Measurements from ENCODE around the gene MLIP. TPM values are rescaled to one million over a fixed set of nuclear protein-coding genes. Genes with fewer than 3 reads are reported as not detected.

Gene MLIP
- total and polyA plus RNA-seq, 2 of the 13 experiments (the other 11 are each of a cell fraction or from before 2014, with no cell fraction given), result 0.08 to 0.33 TPM

GRCh38 chr6:54291146-54291545 is 179.9 kb downstream of the MLIP start (continued):
- TF ChIP-seq HOMEZ (CRISPR knock-in tag; IDR thresholded peaks at IDR 0.05; ENCODE audit: low read depth) (no peak), MEIS1 (CRISPR knock-in tag; IDR thresholded peaks at IDR 0.05; ENCODE audit: borderline replicate concordance) (no peak)

GRCh38 chr6:54291738-54292137 is 180.5 kb downstream of the MLIP start:
- WGBS (ENCODE audit: low lambda C conversion rate), result 0% methylated on average over 2 of the region's 2 CpGs
- no peaks in the 10 kb centered on the region for H3K9me3 ChIP-seq (ENCODE audit: low read length)
- DNase-seq (ENCODE audit: low spot score) (no peak), ATAC-seq (no peak), FAIRE-seq (no peak)
- CTCF ChIA-PET (ENCODE audit: low intra/inter-chr PET ratio, low total read pairs), result no interaction called here
- H3K9ac ChIP-seq (ENCODE audit: insufficient read depth, low read depth, low read length), result no peak overlapping the region
- BruUV-seq (replicated peaks), result no TSS peak
- no peak overlapping the region for H3K27ac ChIP-seq (ENCODE audit: extremely low read length, insufficient read depth, low read length)
- H3K4me3 ChIP-seq (replicated peaks in 1 of 3; ENCODE audit: insufficient read depth in 1 of 3, low read depth in 2 of 3, low read length in 3 of 3), result no peak overlapping the region
- POLR2A ChIA-PET, result no interaction called here
- intact Hi-C loops (cut with micrococcal nuclease; ENCODE audit: unreplicated experiment), result no loop called here
- no peaks in the 10 kb centered on the region for H3K36me3 ChIP-seq (replicated peaks in 1 of 2; ENCODE audit: control insufficient read depth in 1 of 2, insufficient read depth in 2 of 2, low read length in 2 of 2)
- H4K20me1 ChIP-seq (ENCODE audit: insufficient read depth, low read length), result no peaks in the 10 kb centered on the region
- in situ Hi-C loops (cut with HindIII; ENCODE audit: extremely low pct_ligation_motif_present, low pct_unique_long_range_greater_than_20kb), result no loop called here
- no peak overlapping the region for H2AFZ ChIP-seq (ENCODE audit: low read length)
- H3K4me2 ChIP-seq (ENCODE audit: low read depth, low read length), result no peak overlapping the region
- no peaks in the 10 kb centered on the region for H3K4me1 ChIP-seq (ENCODE audit: insufficient read depth, low read length)
- H3K27me3 ChIP-seq (ENCODE audit: control insufficient read depth in 1 of 2, insufficient read depth in 2 of 2, low read length in 2 of 2), result no peaks in the 10 kb centered on the region
- no peaks in the 10 kb centered on the region for H3K79me2 ChIP-seq (ENCODE audit: insufficient read depth, low read length)
- TF ChIP-seq SP1 (IDR thresholded peaks at IDR 0.05), result no peak
- no peak for TF ChIP-seq SP1 (CRISPR knock-in tag; IDR thresholded peaks at IDR 0.05)
- no peak for TF ChIP-seq MATR3 (CRISPR knock-in tag; IDR thresholded peaks at IDR 0.05)
- TF ChIP-seq YEATS4 (CRISPR knock-in tag; IDR thresholded peaks at IDR 0.05; ENCODE audit: borderline replicate concordance), result no peak
- TF ChIP-seq NR3C1 (CRISPR knock-in tag; IDR thresholded peaks at IDR 0.05), result no peak
- TF ChIP-seq ZNF547 (CRISPR knock-in tag; IDR thresholded peaks at IDR 0.05), result no peak
- TF ChIP-seq ZNF7 (CRISPR knock-in tag; IDR thresholded peaks at IDR 0.05), result no peak
- no peak for TF ChIP-seq HHEX (CRISPR knock-in tag; IDR thresholded peaks at IDR 0.05)
- no peak for TF ChIP-seq ZNF768 (CRISPR knock-in tag; IDR thresholded peaks at IDR 0.05)
- TF ChIP-seq, protein P1, sequence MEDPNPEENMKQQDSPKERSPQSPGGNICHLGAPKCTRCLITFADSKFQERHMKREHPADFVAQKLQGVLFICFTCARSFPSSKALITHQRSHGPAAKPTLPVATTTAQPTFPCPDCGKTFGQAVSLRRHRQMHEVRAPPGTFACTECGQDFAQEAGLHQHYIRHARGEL (CRISPR knock-in tag; IDR thresholded peaks at IDR 0.05), result no peak
